HCT116 (cell line): ENCODE results near the gene RABL6. TPM values are rescaled to one million over a fixed set of nuclear protein-coding genes. Genes with fewer than 3 reads are reported as not detected.

Experiments
- ATAC-seq: fragments of 200-7000 bp; cut with Tn5 transposase; 2 replicates; pipeline ENCODE4 v1.9.1; 2020; ENCODE audit warnings: mild to moderate bottlenecking, moderate library complexity
- BruUV-seq: library from RNA; stranded (reverse); fragments of 400-500 nt; replicated peaks from 2 replicates; lab custom pipeline; 2021; lab: Mats Ljungman, UMichigan
- CTCF ChIA-PET: fragments of 300-600 bp; sonication (Branson Sonifier 250); formaldehyde crosslinking; loops from one replicate; lab custom pipeline; 2021; ENCODE audit warnings: antibody characterized with exemption; lab: Charles Lee
- POLR2A ChIA-PET: fragments of 300-600, 350-600 bp; sonication (Branson Sonifier 250); formaldehyde crosslinking; loops from one replicate; lab custom pipeline; 2021; ENCODE audit warnings: antibody characterized with exemption; lab: Charles Lee
- RAD21 ChIA-PET, 2 experiments: fragments of 300-600 bp; sonication (Branson Sonifier 250); formaldehyde crosslinking; loops; one replicate each; lab custom pipeline; 2023; ENCODE audit warnings: low total read pairs in 2 of 2; ENCODE audit not compliant: uncharacterized antibody in 2 of 2, unreplicated experiment in 2 of 2, low non-redundant PET in 1 of 2; lab: Charles Lee
- DNase-seq: peaks from one replicate; pipeline ENCODE4 v3.0.0-alpha.2; 2010; ENCODE audit warnings: low read depth, low spot score
- H2AFZ ChIP-seq: fragments of 200-600 bp; shearing (Covaris generic), sonication (generic); 2 replicates; pipeline ENCODE4 v1.6.1; 2017; ENCODE audit warnings: low read depth, mixed run types, mixed read lengths, antibody characterized with exemption, low read length; ENCODE audit not compliant: poor library complexity, severe bottlenecking
- H3K27ac ChIP-seq: 2 replicates; pipeline ENCODE4 v1.5.1; 2012; ENCODE audit warnings: low read depth, low read length
- H3K27me3 ChIP-seq: fragments of 200-600 bp; sonication (generic); 2 replicates; pipeline ENCODE4 v1.6.1; 2016; ENCODE audit warnings: mixed run types, low read length, mixed read lengths; ENCODE audit not compliant: insufficient read depth
- H3K36me3 ChIP-seq, 2 experiments: fragments of 200-500 bp in 1 of 2; fragments of 200-600 bp in 1 of 2; sonication (Bioruptor generic) in 1 of 2; sonication (generic) in 1 of 2; 2 replicates each; pipeline versions ENCODE4 v1.5.1 to v1.6.1; 2014 to 2016; ENCODE audit warnings: low read length in 2 of 2, inconsistent platforms in 1 of 2, mixed read lengths in 1 of 2, mixed run types in 1 of 2; ENCODE audit not compliant: insufficient read depth in 2 of 2, control insufficient read depth in 1 of 2
- H3K4me1 ChIP-seq, 2 experiments: fragments of 200-600 bp in 1 of 2; sonication (generic) in 1 of 2; 2 replicates each; pipeline versions ENCODE4 v1.5.1 to v1.6.1; 2012 to 2017; ENCODE audit warnings: low read length in 2 of 2, inconsistent platforms in 1 of 2, mild to moderate bottlenecking in 1 of 2, mixed read lengths in 1 of 2, mixed run types in 1 of 2, moderate library complexity in 1 of 2; ENCODE audit not compliant: insufficient read depth in 2 of 2, control insufficient read depth in 1 of 2
- H3K4me2 ChIP-seq: fragments of 200-600 bp; sonication (generic); 2 replicates; pipeline ENCODE4 v1.6.1; 2017; ENCODE audit warnings: mixed run types, low read length, mixed read lengths
- H3K4me3 ChIP-seq, 2 experiments: fragments of 200-600 bp in 1 of 2; sonication (generic) in 1 of 2; replicated peaks in 1 of 2; 2 replicates each; pipeline ENCODE4 v1.5.1; 2011 to 2016; ENCODE audit warnings: low read length in 2 of 2, control low read depth in 1 of 2, low read depth in 1 of 2, mild to moderate bottlenecking in 1 of 2, mixed read lengths in 1 of 2, mixed run types in 1 of 2
- H3K79me2 ChIP-seq: fragments of 200-600 bp; sonication (generic); 2 replicates; pipeline ENCODE4 v1.6.1; 2017; ENCODE audit warnings: mild to moderate bottlenecking, mixed run types, low read length, moderate library complexity, mixed read lengths; ENCODE audit not compliant: insufficient read depth
- H3K9ac ChIP-seq: fragments of 200-600 bp; sonication (generic); 2 replicates; pipeline ENCODE4 v1.6.1; 2016; ENCODE audit warnings: low read length, mixed read lengths
- H3K9me2 ChIP-seq: fragments of 200-600 bp; sonication (generic), shearing (Covaris generic); 2 replicates; pipeline ENCODE4 v1.6.1; 2017; ENCODE audit warnings: mixed run types, mild to moderate bottlenecking, moderate library complexity; ENCODE audit not compliant: insufficient read depth
- H3K9me3 ChIP-seq, 2 experiments: fragments of 200-500 bp in 1 of 2; fragments of 200-600 bp in 1 of 2; sonication (Bioruptor generic) in 1 of 2; sonication (generic) in 1 of 2; 2 replicates each; pipeline ENCODE4 v1.6.1; 2014 to 2017; ENCODE audit warnings: low read length in 2 of 2, mixed read lengths in 2 of 2, inconsistent platforms in 1 of 2, low read depth in 1 of 2, mild to moderate bottlenecking in 1 of 2, mixed run types in 1 of 2, moderate library complexity in 1 of 2; ENCODE audit not compliant: control insufficient read depth in 1 of 2, insufficient read depth in 1 of 2
- H4K20me1 ChIP-seq: fragments of 200-600 bp; sonication (generic), shearing (Covaris generic); 2 replicates; pipeline ENCODE4 v1.6.1; 2017; ENCODE audit warnings: mixed run types, mild to moderate bottlenecking, moderate library complexity; ENCODE audit not compliant: insufficient read depth
- CEBPB ChIP-seq: IDR thresholded peaks from 2 replicates; pipeline ENCODE4 v1.6.1; 2012; ENCODE audit warnings: low read depth
- CTCF ChIP-seq, 3 experiments: fragments of 200-600 bp in 1 of 3; sonication (generic) in 1 of 3; IDR thresholded peaks in 2 of 3; conservative IDR thresholded peaks in 1 of 3; 2 replicates each; pipeline ENCODE4 v1.5.1; 2012 to 2017; ENCODE audit warnings: low read depth in 2 of 3, low read length in 2 of 3, antibody characterized with exemption in 1 of 3, borderline replicate concordance in 1 of 3, control low read depth in 1 of 3, mild to moderate bottlenecking in 1 of 3, mixed read lengths in 1 of 3, mixed run types in 1 of 3, moderate library complexity in 1 of 3; ENCODE audit not compliant: insufficient read depth in 1 of 3
- EGR1 ChIP-seq: IDR thresholded peaks from 2 replicates; pipeline ENCODE4 v1.6.1; 2012; ENCODE audit warnings: low read depth
- MAX ChIP-seq: IDR thresholded peaks from 2 replicates; pipeline ENCODE4 v1.6.1; 2012
- POLR2AphosphoS5 ChIP-seq: IDR thresholded peaks from 2 replicates; pipeline ENCODE4 v1.6.1; 2011; ENCODE audit warnings: mild to moderate bottlenecking, low read depth, low read length, moderate library complexity
- SRF ChIP-seq: IDR thresholded peaks from 2 replicates; pipeline ENCODE4 v1.6.1; 2012; ENCODE audit warnings: low read depth
- ZBTB33 ChIP-seq: IDR thresholded peaks from 2 replicates; pipeline ENCODE4 v1.6.1; 2011; ENCODE audit warnings: mild to moderate bottlenecking, low read length, moderate library complexity; ENCODE audit not compliant: insufficient replicate concordance; ENCODE audit errors: extremely low read depth
- ZFX ChIP-seq: fragments of 450-650 bp; IDR thresholded peaks from 2 replicates; pipeline ENCODE4 v1.6.1; 2017
- intact Hi-C: fragments of 100-400 bp; cut with micrococcal nuclease; formaldehyde crosslinking; loops from 2 replicates; pipeline ENCODE4 v1.10.0; 2022
- total RNA-seq: library from RNA; stranded (reverse); gene quantifications from one replicate; pipeline ENCODE4 v1.2.1, GENCODE V29; 2021; ENCODE audit not compliant: unreplicated experiment

The RABL6 gene
- total RNA-seq, 1 experiment from 2014 or later = 98.6 TPM

- intact Hi-C loops = no loop called here
- RAD21 ChIA-PET = no interaction called here
- DNase-seq = no peak
Measured at GRCh38 chr9:136835932-136836904, 28.5 kb downstream of the RABL6 start.

More at GRCh38 chr9:136835932-136836904, 28.5 kb downstream of the RABL6 start:
- Histone ChIP-seq H3K9me3 (no peaks in the 10 kb centered on the region), H3K9ac (no peak overlapping the region), H4K20me1 (no peaks in the 10 kb centered on the region), H2AFZ (no peak overlapping the region), H3K4me3 (no peak overlapping the region), H3K36me3 (0 out of 4 replicates have a peak, but pooled peaks cover 3% of the 10 kb centered on the region in 2 experiments), H3K79me2 (no peaks in the 10 kb centered on the region), H3K27ac (no peak overlapping the region), H3K4me1 (peaks cover 11 to 16% of the 10 kb centered on the region in 2 experiments), H3K9me2 (no peaks in the 10 kb centered on the region), H3K27me3 (no peaks in the 10 kb centered on the region), H3K4me2 (no peak overlapping the region)
- no peak for ATAC-seq
- TF ChIP-seq CEBPB = no peak
- TF ChIP-seq EGR1 = no peak
- no peak for TF ChIP-seq CTCF (IDR thresholded peaks at IDR 0.05 in 2 of 3, conservative IDR thresholded peaks at IDR 0.05 in 1 of 3; ENCODE audit: borderline replicate concordance in 1 of 3, insufficient read depth in 1 of 3, low read depth in 2 of 3, low read length in 2 of 3)
- no peak for TF ChIP-seq POLR2AphosphoS5
- TF ChIP-seq MAX = no peak
- no peak for TF ChIP-seq ZFX
- no peak for TF ChIP-seq ZBTB33
- no peak for TF ChIP-seq SRF
- POLR2A ChIA-PET = interaction anchor here (0.5 kb wide), 1 partner anchor 112 kb away, joined by 3 read pairs; no protein-coding TSS in a partner anchor
- BruUV-seq = no TSS peak
- CTCF ChIA-PET = no interaction called here
